NB4 (cell line): ENCODE data around the gene KIF13A.
A peak's percentile ranks its signal among the peaks of the same experiment; 100 is the strongest.
"Not testable (repeated sequence)": the region's sequence is repeated elsewhere in the genome, so short reads cannot be mapped to it uniquely, and the experiment has no call there.

Experiments
- DNase-seq: peaks from one replicate; pipeline ENCODE4 v3.0.0; 2010; ENCODE audit warnings: low read depth
- H3K4me3 ChIP-seq: one replicate; pipeline ENCODE4 v1.5.1; 2011; ENCODE audit warnings: mild to moderate bottlenecking, low read depth, low read length, moderate library complexity
- MYC ChIP-seq: IDR thresholded peaks from 2 replicates; pipeline ENCODE4 v1.6.1; 2011; ENCODE audit warnings: low read depth, low read length
- POLR2A ChIP-seq: IDR thresholded peaks from 2 replicates; pipeline ENCODE4 v1.6.1; 2011; ENCODE audit warnings: mild to moderate bottlenecking; ENCODE audit not compliant: insufficient read length; ENCODE audit errors: extremely low read depth
- TF ChIP-seq, protein P1 (sequence below): IDR thresholded peaks from 2 replicates; pipeline ENCODE4 v1.6.1; 2011; ENCODE audit warnings: low read depth, low read length
- TF ChIP-seq, protein P2 (sequence below): IDR thresholded peaks from one replicate; pipeline ENCODE4 v1.5.1; 2012; ENCODE audit warnings: low read depth, low read length

KIF13A gene

DNA sequence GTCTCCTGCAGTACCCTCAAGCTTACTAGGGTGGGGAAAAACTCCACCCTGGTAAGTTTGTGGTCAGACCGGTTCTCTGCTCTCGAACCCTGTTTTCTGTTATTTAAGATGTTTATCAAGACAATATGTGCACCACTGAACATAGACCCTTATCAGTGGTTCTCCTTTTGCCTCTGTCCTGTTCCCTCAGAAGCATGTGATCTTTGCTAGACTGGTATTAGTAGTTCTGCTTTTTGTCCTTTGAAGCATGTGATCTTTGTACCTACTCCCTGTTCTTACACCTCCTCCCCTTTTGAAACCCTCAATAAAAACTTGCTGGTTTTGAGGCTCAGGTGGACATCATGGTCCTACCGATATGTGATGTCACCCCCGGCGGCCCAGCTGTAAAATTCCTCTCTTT, 180.0 kb downstream of the KIF13A start:
- TF ChIP-seq, protein P1, sequence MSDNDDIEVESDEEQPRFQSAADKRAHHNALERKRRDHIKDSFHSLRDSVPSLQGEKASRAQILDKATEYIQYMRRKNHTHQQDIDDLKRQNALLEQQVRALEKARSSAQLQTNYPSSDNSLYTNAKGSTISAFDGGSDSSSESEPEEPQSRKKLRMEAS: peak; percentile 24; the same call in 1 of the 2 replicates
- peak; percentile 60 for DNase-seq
- H3K4me3 ChIP-seq: not testable (repeated sequence)

DNA sequence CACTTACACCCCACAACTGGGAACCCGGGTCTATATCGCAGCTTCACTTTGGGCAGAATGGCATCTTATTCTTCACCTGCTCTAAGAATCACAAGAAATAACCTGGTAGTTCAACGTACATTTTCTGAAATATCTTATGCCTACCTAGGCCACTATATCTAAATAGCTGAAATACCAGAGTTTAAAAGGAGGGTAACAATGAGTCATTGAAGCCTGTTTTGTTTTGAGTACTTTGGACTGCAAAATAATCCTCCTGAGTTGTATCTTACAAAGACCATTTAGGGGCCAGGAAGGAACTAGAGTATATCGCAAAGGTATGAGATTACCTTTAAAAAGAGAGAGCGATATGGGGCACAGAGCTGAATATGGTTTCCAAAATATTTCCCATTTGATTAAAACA, 184.0 kb downstream of the KIF13A start:
- H3K4me3 ChIP-seq: no peak overlapping the region
- DNase-seq: no peak
- TF ChIP-seq MYC (no peak), POLR2A (no peak)
- TF ChIP-seq, protein P2, sequence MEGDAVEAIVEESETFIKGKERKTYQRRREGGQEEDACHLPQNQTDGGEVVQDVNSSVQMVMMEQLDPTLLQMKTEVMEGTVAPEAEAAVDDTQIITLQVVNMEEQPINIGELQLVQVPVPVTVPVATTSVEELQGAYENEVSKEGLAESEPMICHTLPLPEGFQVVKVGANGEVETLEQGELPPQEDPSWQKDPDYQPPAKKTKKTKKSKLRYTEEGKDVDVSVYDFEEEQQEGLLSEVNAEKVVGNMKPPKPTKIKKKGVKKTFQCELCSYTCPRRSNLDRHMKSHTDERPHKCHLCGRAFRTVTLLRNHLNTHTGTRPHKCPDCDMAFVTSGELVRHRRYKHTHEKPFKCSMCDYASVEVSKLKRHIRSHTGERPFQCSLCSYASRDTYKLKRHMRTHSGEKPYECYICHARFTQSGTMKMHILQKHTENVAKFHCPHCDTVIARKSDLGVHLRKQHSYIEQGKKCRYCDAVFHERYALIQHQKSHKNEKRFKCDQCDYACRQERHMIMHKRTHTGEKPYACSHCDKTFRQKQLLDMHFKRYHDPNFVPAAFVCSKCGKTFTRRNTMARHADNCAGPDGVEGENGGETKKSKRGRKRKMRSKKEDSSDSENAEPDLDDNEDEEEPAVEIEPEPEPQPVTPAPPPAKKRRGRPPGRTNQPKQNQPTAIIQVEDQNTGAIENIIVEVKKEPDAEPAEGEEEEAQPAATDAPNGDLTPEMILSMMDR: no peak
- TF ChIP-seq, protein P1: no peak

DNA sequence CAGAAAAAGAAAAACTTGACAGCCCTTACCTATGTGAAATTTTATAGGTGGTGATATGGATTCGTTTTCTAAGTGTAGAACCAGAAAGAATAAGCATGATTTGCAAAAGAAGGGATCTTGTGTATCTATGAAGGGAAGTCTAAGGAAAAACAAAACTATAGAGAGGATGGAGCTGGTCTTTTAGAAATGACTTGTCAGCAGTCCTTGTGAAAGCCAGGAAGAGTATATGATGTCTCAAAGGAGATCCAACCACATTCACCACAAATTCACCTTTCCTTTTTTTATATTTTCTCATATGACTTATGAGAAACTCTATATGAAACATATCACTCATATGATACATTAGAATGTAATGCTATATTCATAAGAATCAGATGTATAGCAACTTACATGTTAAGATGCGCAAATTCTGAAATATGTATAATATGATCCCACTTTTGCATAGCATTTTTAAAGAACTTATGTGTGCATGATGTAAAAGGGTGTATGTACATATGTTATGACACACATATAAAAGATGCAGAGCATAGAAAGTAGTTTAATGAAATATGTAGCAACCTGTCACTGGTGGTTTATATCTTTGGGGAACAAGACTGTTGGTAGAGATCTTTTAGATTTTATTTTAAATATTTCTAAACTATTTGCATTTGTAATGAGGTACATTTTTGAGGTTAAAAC, 188.8 kb downstream of the KIF13A start:
- DNase-seq: no peak
- no peak overlapping the region for H3K4me3 ChIP-seq
- no peak for TF ChIP-seq MYC
- TF ChIP-seq POLR2A: no peak
- TF ChIP-seq, protein P1: no peak
- TF ChIP-seq, protein P2: no peak

DNA sequence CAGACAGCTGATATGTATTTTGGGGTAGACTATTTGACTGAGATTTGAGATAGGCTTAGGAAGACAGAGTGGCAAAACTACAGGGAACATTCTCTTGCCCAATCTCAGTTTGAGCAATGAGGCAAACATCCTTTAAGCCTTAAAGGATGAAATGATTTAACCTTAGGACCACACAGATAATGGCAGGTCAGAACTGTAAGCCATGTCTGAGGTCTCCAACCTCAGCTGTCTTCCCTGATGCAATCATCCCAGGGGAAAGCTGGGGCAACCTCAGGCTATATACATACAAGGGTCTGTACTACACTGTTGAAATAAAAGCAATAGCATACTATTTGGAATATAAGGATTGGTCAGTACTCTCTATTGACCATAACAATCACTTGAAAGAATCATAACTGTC, 196.9 kb downstream of the KIF13A start:
- no peak overlapping the region for H3K4me3 ChIP-seq
- TF ChIP-seq, protein P2: no peak
- no peak for TF ChIP-seq POLR2A
- TF ChIP-seq, protein P1: no peak
- TF ChIP-seq MYC: no peak
- DNase-seq: peak; percentile 32

DNA sequence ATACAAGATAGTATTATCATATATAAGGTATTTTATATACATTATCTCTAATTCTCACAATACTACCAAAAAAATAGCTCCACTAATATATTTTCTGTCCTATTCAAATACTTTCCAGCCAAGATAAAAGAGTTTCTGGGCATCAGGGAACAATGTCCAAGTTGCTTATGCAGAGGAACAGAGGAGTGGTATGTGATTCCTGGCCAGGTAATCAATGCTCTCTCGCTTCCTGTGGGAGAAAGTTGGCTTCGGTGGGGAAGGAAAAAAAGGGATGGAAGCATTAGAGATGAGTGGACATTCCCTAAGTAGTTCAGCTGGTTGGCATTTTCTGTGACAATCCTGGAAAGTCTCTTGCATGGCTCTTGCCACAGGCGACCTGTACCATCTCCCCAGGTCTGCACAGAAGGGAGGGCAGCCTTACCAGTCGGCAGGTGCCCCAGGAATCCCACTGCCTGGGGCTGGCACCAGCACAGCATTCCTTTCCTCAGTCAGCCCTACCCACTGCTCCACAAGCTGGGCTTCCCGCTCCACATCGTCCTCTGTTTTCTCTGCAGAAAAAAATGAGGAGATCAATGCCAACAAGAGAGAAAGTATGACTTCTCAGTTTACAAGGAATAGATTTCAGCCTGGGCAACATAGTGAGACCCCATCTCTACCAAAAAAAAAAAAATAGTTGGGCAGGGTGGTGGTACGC, 202.2 kb downstream of the KIF13A start:
- no peak overlapping the region for H3K4me3 ChIP-seq
- no peak for DNase-seq
- TF ChIP-seq MYC: no peak
- TF ChIP-seq, protein P1: no peak
- no peak for TF ChIP-seq POLR2A
- TF ChIP-seq, protein P2: no peak

DNA sequence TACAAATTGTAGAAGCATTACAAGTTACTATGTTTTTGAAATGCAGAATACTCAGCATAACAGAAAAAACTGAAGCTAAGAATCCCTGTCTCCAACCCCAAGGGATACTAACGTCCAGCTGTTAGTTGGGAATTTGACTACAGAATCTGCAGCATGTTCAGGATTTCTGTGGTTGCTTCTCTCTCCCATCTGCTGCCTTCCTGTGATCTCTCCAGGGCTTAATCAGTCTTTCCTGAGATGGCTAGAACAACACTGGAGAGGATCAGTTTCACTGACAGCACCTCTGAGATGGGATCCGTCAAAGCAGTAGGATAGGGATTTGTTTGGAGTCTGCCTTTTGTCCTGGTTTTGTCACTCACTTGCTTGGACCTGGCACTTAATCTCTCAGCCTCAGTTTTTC, 207.4 kb downstream of the KIF13A start:
- no peak for TF ChIP-seq MYC
- TF ChIP-seq POLR2A: no peak
- TF ChIP-seq, protein P2: no peak
- TF ChIP-seq, protein P1: no peak
- no peak for DNase-seq

More for the DNA sequence above, 207.4 kb downstream of the KIF13A start:
- H3K4me3 ChIP-seq: no peak overlapping the region
